OCI-LY3 (cell line): Measurements from ENCODE around the gene EMID1.
"Not testable (repeated sequence)": the region's sequence is repeated elsewhere in the genome, so short reads cannot be mapped to it uniquely, and the experiment has no call there.

Experiments
- H2AFZ ChIP-seq: fragments of 200-600, 300-600 bp; shearing (Covaris generic); 2 replicates; pipeline ENCODE4 v1.6.0; 2014; ENCODE audit warnings: antibody characterized with exemption, low read depth, low read length
- H3K27ac ChIP-seq: fragments of 200-600, 300-600 bp; sonication (generic); 2 replicates; pipeline ENCODE4 v1.5.1; 2014; ENCODE audit warnings: mild to moderate bottlenecking, low read length, moderate library complexity, mixed read lengths
- H3K27me3 ChIP-seq: fragments of 200-600, 300-600 bp; sonication (generic); 2 replicates; pipeline ENCODE4 v1.6.1; 2014; ENCODE audit warnings: low read depth, low read length, mixed read lengths
- H3K36me3 ChIP-seq: fragments of 200-600, 300-600 bp; sonication (generic); replicated peaks from 2 replicates; pipeline ENCODE3; 2014; ENCODE audit warnings: low read depth, low read length, mixed read lengths
- H3K4me1 ChIP-seq: fragments of 300-600, 200-600 bp; sonication (generic); 2 replicates; pipeline ENCODE4 v1.6.1; 2014; ENCODE audit warnings: low read length, mixed read lengths
- H3K4me2 ChIP-seq: fragments of 200-600, 300-600 bp; sonication (generic); 2 replicates; pipeline ENCODE4 v1.6.1; 2014; ENCODE audit warnings: low read length, mixed read lengths
- H3K4me3 ChIP-seq: fragments of 300-600, 200-600 bp; sonication (generic); 2 replicates; pipeline ENCODE4 v1.5.1; 2014; ENCODE audit warnings: antibody characterized with exemption, mild to moderate bottlenecking, low read length, moderate library complexity
- H3K79me2 ChIP-seq: fragments of 300-600, 200-600 bp; shearing (Covaris generic); 2 replicates; pipeline ENCODE4 v1.6.1; 2014; ENCODE audit warnings: mild to moderate bottlenecking, low read length, mixed read lengths
- H3K9ac ChIP-seq: fragments of 300-600, 200-600 bp; shearing (Covaris generic); 2 replicates; pipeline ENCODE4 v1.6.0; 2014; ENCODE audit warnings: mild to moderate bottlenecking, low read length, moderate library complexity
- H3K9me3 ChIP-seq: fragments of 200-600, 300-600 bp; shearing (Covaris generic); 2 replicates; pipeline ENCODE4 v1.6.1; 2014; ENCODE audit warnings: low read length, mixed read lengths; ENCODE audit not compliant: insufficient read depth
- H4K20me1 ChIP-seq: fragments of 200-600, 300-600 bp; sonication (generic); 2 replicates; pipeline ENCODE4 v1.6.1; 2016; ENCODE audit warnings: low read length, mixed read lengths; ENCODE audit not compliant: insufficient read depth
- CTCF ChIP-seq: fragments of 200-600, 300-600 bp; sonication (generic); IDR thresholded peaks from 2 replicates; pipeline ENCODE4 v1.5.1; 2014; ENCODE audit warnings: antibody characterized with exemption, low read length, low read depth
- EZH2phosphoT487 ChIP-seq: fragments of 200-600 bp; shearing (Covaris generic); IDR thresholded peaks from 2 replicates; pipeline ENCODE4 v1.6.1; 2018; ENCODE audit warnings: antibody characterized with exemption, mixed run types, low read depth

Gene EMID1

GRCh38 chr22:29218758-29219408 is 13.2 kb downstream of the EMID1 start:
- H3K9me3 ChIP-seq, result no peaks in the 10 kb centered on the region
- H2AFZ ChIP-seq, result no peak overlapping the region
- H3K79me2 ChIP-seq, result no peaks in the 10 kb centered on the region
- H3K4me3 ChIP-seq, result no peak overlapping the region
- no peaks in the 10 kb centered on the region for H4K20me1 ChIP-seq
- peaks cover 27% of the 10 kb centered on the region for H3K27me3 ChIP-seq
- no peaks in the 10 kb centered on the region for H3K36me3 ChIP-seq
- no peak overlapping the region for H3K27ac ChIP-seq
- H3K4me1 ChIP-seq, result peaks cover 9% of the 10 kb centered on the region; the same call in 1 of the 2 replicates
- no peak overlapping the region for H3K4me2 ChIP-seq
- H3K9ac ChIP-seq, result no peak overlapping the region
- TF ChIP-seq CTCF (no peak), EZH2phosphoT487 (no peak)

GRCh38 chr22:29219409-29219782 is 13.7 kb downstream of the EMID1 start:
- peaks cover 22% of the 10 kb centered on the region for H3K27me3 ChIP-seq
- not testable (repeated sequence) for H2AFZ ChIP-seq, H3K4me2 ChIP-seq, H3K9ac ChIP-seq, H3K4me1 ChIP-seq, H4K20me1 ChIP-seq, H3K79me2 ChIP-seq, H3K27ac ChIP-seq, H3K36me3 ChIP-seq, H3K9me3 ChIP-seq, H3K4me3 ChIP-seq

- no peak overlapping the region for H3K4me2 ChIP-seq
- H3K9me3 ChIP-seq, result no peaks in the 10 kb centered on the region
- H3K4me1 ChIP-seq, result peaks cover 9% of the 10 kb centered on the region; the same call in 1 of the 2 replicates
- no peak overlapping the region for H3K27ac ChIP-seq
- H3K9ac ChIP-seq, result no peak overlapping the region
- H3K27me3 ChIP-seq, result peaks cover 15% of the 10 kb centered on the region
- no peaks in the 10 kb centered on the region for H3K36me3 ChIP-seq
- no peak overlapping the region for H2AFZ ChIP-seq
- H3K4me3 ChIP-seq, result no peak overlapping the region
- no peaks in the 10 kb centered on the region for H4K20me1 ChIP-seq
- H3K79me2 ChIP-seq, result no peaks in the 10 kb centered on the region
- no peak for TF ChIP-seq CTCF
- TF ChIP-seq EZH2phosphoT487, result no peak
These were observed 14.4 kb downstream of the EMID1 start for GRCh38 chr22:29219881-29220670.

- Histone ChIP-seq H3K27ac (no peak overlapping the region), H3K36me3 (no peaks in the 10 kb centered on the region), H3K79me2 (no peaks in the 10 kb centered on the region), H3K27me3 (peaks cover 4% of the 10 kb centered on the region; the same call in 1 of the 2 replicates), H3K4me3 (no peak overlapping the region), H3K9ac (no peak overlapping the region), H3K4me2 (no peak overlapping the region), H3K9me3 (no peaks in the 10 kb centered on the region), H2AFZ (no peak overlapping the region), H4K20me1 (no peaks in the 10 kb centered on the region), H3K4me1 (no peaks in the 10 kb centered on the region)
- TF ChIP-seq EZH2phosphoT487 (no peak), CTCF (no peak)
These were observed 18.6 kb downstream of the EMID1 start for GRCh38 chr22:29224121-29224858.
